ENCODE data around the gene LRRC27.

GRCh38 chr10:132342553-132342952, 10.6 kb downstream of the LRRC27 start:
- TF ChIP-seq, protein P1, sequence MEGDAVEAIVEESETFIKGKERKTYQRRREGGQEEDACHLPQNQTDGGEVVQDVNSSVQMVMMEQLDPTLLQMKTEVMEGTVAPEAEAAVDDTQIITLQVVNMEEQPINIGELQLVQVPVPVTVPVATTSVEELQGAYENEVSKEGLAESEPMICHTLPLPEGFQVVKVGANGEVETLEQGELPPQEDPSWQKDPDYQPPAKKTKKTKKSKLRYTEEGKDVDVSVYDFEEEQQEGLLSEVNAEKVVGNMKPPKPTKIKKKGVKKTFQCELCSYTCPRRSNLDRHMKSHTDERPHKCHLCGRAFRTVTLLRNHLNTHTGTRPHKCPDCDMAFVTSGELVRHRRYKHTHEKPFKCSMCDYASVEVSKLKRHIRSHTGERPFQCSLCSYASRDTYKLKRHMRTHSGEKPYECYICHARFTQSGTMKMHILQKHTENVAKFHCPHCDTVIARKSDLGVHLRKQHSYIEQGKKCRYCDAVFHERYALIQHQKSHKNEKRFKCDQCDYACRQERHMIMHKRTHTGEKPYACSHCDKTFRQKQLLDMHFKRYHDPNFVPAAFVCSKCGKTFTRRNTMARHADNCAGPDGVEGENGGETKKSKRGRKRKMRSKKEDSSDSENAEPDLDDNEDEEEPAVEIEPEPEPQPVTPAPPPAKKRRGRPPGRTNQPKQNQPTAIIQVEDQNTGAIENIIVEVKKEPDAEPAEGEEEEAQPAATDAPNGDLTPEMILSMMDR (IDR thresholded peaks at IDR 0.05) = no peak
- no peak for TF ChIP-seq EP300 (IDR thresholded peaks at IDR 0.05)
